A549 treated with AZD2906 at 1 μM for 4 hours (cell line): ENCODE data around the gene NFASC. TPM values are rescaled to one million over a fixed set of nuclear protein-coding genes. Genes with fewer than 3 reads are reported as not detected.

Experiments used
- total RNA-seq: library from RNA; stranded (reverse); fragments of 200-300 nt; extraction: Qiagen RNA extraction; gene quantifications from 5 replicates; pipeline ENCODE4 v1.2.3, GENCODE V29; 2022

NFASC gene
- 0.96 to 1.4 TPM (median 1.1 TPM) in 5 replicates for total RNA-seq

DNA sequence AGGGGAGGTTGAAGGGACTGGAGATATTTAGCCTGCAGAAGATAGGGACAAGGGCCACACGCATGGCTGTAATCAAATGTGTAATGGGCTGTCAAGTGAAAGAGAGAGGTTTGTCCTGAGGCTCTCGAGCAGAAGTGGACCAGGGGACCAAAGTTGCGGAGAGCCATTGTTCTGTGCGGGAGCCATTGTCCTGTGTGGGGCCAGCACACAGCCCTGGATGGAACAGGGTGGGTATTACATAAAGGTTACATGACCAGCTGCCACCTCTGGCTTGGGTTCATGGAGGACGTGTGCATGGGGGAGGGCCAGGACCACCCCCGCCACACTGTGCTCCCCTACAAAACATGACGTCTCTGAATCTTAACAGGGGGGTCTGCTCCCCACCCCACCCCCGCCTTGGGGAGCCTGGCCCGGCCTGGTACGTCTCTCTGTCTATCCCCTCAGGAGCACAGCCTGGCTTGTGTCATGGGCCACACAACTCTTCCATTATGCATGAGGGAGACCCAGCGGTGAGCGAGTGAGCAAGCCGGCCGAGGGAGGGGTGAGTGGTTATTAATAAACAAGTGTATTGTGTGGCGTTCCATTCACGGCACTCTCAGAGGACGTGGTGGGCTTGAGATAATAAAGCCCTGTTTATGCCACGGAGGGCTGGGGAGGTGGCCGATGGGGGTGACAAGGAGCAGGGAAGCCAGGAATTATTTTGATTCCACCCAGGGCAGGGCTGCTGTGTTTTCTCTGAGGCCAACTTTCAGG lies at the start of gene NFASC:
NFASC (plus strand) TSS at position 703 of the 753 bp plus-strand sequence. CDS start 73,454 bp downstream, outside the sequence.

DNA sequence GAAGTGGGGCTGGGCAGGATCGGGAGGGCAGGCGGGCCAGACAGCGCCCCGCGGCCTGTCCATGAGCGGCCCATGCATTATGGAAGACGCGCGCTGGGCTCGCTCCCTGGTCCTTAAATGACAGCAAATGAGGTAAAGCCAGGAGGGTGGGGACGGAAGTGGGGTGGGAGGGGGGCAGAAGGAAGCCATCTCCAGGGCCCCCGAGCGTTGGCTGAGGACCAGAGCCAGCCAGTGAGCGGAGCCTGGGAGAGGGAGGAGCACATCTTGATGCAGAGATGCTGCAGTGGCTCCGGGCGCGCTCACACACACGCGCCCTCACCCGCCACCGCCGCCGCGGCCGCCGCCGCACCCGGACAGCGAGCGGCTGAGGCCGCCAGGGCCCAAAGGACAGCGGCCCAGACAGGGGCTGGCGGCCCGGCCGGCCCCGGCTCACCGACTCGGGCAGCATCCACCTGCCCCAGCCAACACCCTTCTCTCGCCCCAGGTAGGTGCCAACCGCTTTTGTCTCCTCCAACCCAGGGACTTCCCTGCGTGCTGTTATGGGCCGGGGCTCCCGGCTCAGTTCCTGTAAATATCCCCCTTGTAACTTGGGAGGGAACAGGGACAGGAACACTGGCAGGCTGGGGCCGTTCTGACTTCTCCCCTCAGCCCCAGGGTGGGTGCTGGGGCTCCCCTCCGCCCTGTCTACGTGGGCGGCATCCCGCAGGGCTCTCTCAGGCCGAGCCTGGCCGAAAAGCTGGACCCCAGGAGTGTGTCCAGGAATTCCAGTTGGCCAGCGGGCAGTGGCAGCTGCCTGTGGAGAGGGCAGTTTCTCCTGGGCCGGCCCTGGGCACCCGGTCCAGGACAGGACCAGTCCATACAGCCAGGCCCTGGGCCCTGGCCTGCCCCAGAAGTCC lies 172.5 kb downstream of the NFASC start, which contains the start of gene CNTN2:
CNTN2 (plus strand) TSS at position 302 of the 896 bp plus-strand sequence. CDS start 9,974 bp downstream, outside the sequence.

Other genes with a start within 250 kb of the NFASC start
- 11.3 to 13.5 TPM (median 11.7 TPM) in 5 replicates for gene LRRN2, start 185.1 kb upstream of the NFASC start, total RNA-seq
- gene CNTN2, start 172.3 kb downstream of the NFASC start, total RNA-seq: 0.02 to 0.07 TPM (median 0.03 TPM) in 4 of 5 replicates, not detected in the other
- 1.3 to 2.3 TPM (median 2.0 TPM) in 5 replicates for gene TMEM81, start 213.6 kb downstream of the NFASC start, total RNA-seq